ENCODE measurements around the gene GNG8.

- no peak for TF ChIP-seq CTCF (conservative IDR thresholded peaks at IDR 0.05 in 1 of 2, IDR thresholded peaks at IDR 0.05 in 1 of 2; ENCODE audit: low read depth in 1 of 2, low read length in 2 of 2)
- no peak for TF ChIP-seq EZH2 (IDR thresholded peaks at IDR 0.05; ENCODE audit: low read length, missing control alignments)
Measured at GRCh38 chr19:46598372-46598917, 37.6 kb downstream of the GNG8 start.

All from fibroblast of lung (primary cell).